ENCODE results near the gene FBF1.

DNA sequence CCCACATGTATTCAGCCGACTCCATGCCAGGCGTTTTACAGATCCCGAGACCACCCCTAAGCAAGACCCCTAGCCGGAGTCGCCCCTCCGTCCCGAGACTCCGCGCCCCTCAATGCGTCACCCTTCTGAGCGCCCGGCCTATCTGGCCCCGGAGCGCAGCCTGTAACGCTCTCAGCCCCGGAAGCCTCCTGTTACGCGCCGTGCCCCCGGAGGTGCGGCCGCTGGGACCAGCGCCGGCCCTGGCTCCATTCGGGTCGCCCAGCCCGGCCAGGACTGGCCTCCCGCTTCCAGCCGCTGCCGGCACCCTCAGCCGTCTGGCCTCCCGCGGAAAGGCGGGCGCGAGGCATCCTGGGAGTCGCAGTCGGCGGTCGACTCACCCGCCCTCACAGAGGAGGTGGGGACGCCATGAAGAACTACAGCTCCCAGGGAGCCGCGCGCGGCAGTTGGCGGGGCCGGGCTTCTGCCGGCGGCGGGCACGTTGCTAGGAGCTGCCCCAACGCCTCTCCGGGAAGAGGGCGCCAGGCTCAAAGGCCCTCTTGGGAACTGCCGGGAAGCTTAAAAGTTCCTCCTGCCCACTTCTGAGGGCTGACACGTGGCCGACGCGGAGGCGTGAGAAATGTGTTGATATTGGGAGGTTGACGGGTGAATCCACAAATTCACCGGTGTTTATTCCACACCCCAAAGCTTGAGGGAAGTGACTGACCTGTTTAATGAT, at the start of gene FBF1:
- TF ChIP-seq, protein P1, sequence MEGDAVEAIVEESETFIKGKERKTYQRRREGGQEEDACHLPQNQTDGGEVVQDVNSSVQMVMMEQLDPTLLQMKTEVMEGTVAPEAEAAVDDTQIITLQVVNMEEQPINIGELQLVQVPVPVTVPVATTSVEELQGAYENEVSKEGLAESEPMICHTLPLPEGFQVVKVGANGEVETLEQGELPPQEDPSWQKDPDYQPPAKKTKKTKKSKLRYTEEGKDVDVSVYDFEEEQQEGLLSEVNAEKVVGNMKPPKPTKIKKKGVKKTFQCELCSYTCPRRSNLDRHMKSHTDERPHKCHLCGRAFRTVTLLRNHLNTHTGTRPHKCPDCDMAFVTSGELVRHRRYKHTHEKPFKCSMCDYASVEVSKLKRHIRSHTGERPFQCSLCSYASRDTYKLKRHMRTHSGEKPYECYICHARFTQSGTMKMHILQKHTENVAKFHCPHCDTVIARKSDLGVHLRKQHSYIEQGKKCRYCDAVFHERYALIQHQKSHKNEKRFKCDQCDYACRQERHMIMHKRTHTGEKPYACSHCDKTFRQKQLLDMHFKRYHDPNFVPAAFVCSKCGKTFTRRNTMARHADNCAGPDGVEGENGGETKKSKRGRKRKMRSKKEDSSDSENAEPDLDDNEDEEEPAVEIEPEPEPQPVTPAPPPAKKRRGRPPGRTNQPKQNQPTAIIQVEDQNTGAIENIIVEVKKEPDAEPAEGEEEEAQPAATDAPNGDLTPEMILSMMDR (IDR thresholded peaks at IDR 0.05 in 2 of 3, conservative IDR thresholded peaks at IDR 0.05 in 1 of 3; ENCODE audit: borderline replicate concordance in 1 of 3, insufficient read depth in 1 of 3, low read depth in 2 of 3, low read length in 2 of 3) = no peak
- peak; percentile 97 for TF ChIP-seq POLR2AphosphoS5 (IDR thresholded peaks at IDR 0.05; ENCODE audit: low read depth, low read length)

Data from HCT116 (cell line).